GM18517 (cell line): ENCODE measurements around the gene CABP4.
"Not testable (repeated sequence)": the region's sequence is repeated elsewhere in the genome, so short reads cannot be mapped to it uniquely, and the experiment has no call there.

Source experiments
- ATAC-seq: cut with Tn5 transposase; IDR thresholded peaks from one replicate; pipeline ENCODE4 v1.9.1; 2021; ENCODE audit warnings: mild to moderate bottlenecking, moderate library complexity; ENCODE audit not compliant: unreplicated experiment

The CABP4 gene

GRCh38 chr11:67476692-67477091 is 21.5 kb downstream of the CABP4 start:
- ATAC-seq, result not testable (repeated sequence)

- not testable (repeated sequence) for ATAC-seq
Measured at GRCh38 chr11:67477344-67478050, 22.3 kb downstream of the CABP4 start.

- ATAC-seq, result no peak
Measured at GRCh38 chr11:67482275-67482826, 27.2 kb downstream of the CABP4 start.

- peak; percentile 51 for ATAC-seq
Measured at GRCh38 chr11:67482827-67483798, 28.0 kb downstream of the CABP4 start, which contains the start of gene AIP. AIP (plus strand) TSS chr11:67483026; CDS start chr11:67483159, 133 bp downstream.

- no peak for ATAC-seq
Measured at GRCh38 chr11:67483831-67484665, 28.9 kb downstream of the CABP4 start.

GRCh38 chr11:67484847-67485311 is 29.7 kb downstream of the CABP4 start:
- no peak for ATAC-seq

- not testable (repeated sequence) for ATAC-seq
Measured at GRCh38 chr11:67485873-67486361, 30.8 kb downstream of the CABP4 start.

- ATAC-seq, result peak; percentile 28
Measured at GRCh38 chr11:67486481-67487195, 31.5 kb downstream of the CABP4 start.

- no peak for ATAC-seq
Measured at GRCh38 chr11:67489203-67489884, 34.2 kb downstream of the CABP4 start.

GRCh38 chr11:67489885-67490726 is 35.0 kb downstream of the CABP4 start:
- no peak for ATAC-seq

GRCh38 chr11:67490727-67491065 is 35.5 kb downstream of the CABP4 start:
- ATAC-seq, result no peak

GRCh38 chr11:67491276-67492068 is 36.3 kb downstream of the CABP4 start:
- ATAC-seq, result no peak

GRCh38 chr11:67492069-67492727 is 37.0 kb downstream of the CABP4 start:
- no peak for ATAC-seq

- ATAC-seq, result no peak
Measured at GRCh38 chr11:67492801-67493547, 37.8 kb downstream of the CABP4 start.

- no peak for ATAC-seq
Measured at GRCh38 chr11:67493548-67494370, 38.6 kb downstream of the CABP4 start.
